Measurements from ENCODE around the gene COL25A1.

COL25A1 gene

GRCh38 chr4:109033993-109034392 lies 268.5 kb downstream of the COL25A1 start:
- in situ Hi-C loops (cut with MboI; ENCODE audit: low sequenced_read_pairs, unreplicated experiment): no loop called here
- no peak for TF ChIP-seq CTCF (IDR thresholded peaks at IDR 0.05; ENCODE audit: borderline replicate concordance, control extremely low read depth, extremely low read depth, insufficient read depth, missing control alignments)
- no peak for DNase-seq (ENCODE audit: low spot score)

- in situ Hi-C loops (cut with MboI; ENCODE audit: low sequenced_read_pairs, unreplicated experiment): no loop called here
- TF ChIP-seq CTCF (IDR thresholded peaks at IDR 0.05; ENCODE audit: borderline replicate concordance, control extremely low read depth, extremely low read depth, insufficient read depth, missing control alignments): no peak
- DNase-seq (ENCODE audit: low spot score): no peak
These were observed 269.8 kb downstream of the COL25A1 start for GRCh38 chr4:109032671-109033070.

GRCh38 chr4:109029987-109030386 lies 272.5 kb downstream of the COL25A1 start:
- in situ Hi-C loops (cut with MboI; ENCODE audit: low sequenced_read_pairs, unreplicated experiment): no loop called here
- no peak for TF ChIP-seq CTCF (IDR thresholded peaks at IDR 0.05; ENCODE audit: borderline replicate concordance, control extremely low read depth, extremely low read depth, insufficient read depth, missing control alignments)
- no peak for DNase-seq (ENCODE audit: low spot score)

- in situ Hi-C loops (cut with MboI; ENCODE audit: low sequenced_read_pairs, unreplicated experiment): no loop called here
- DNase-seq (ENCODE audit: low spot score): no peak
- TF ChIP-seq CTCF (IDR thresholded peaks at IDR 0.05; ENCODE audit: borderline replicate concordance, control extremely low read depth, extremely low read depth, insufficient read depth, missing control alignments): no peak
These were observed 275.4 kb downstream of the COL25A1 start for GRCh38 chr4:109027016-109027500.

GRCh38 chr4:109026588-109026987 lies 275.9 kb downstream of the COL25A1 start:
- no peak for TF ChIP-seq CTCF (IDR thresholded peaks at IDR 0.05; ENCODE audit: borderline replicate concordance, control extremely low read depth, extremely low read depth, insufficient read depth, missing control alignments)
- DNase-seq (ENCODE audit: low spot score): no peak
- in situ Hi-C loops (cut with MboI; ENCODE audit: low sequenced_read_pairs, unreplicated experiment): no loop called here

- no peak for DNase-seq (ENCODE audit: low spot score)
- in situ Hi-C loops (cut with MboI; ENCODE audit: low sequenced_read_pairs, unreplicated experiment): no loop called here
- no peak for TF ChIP-seq CTCF (IDR thresholded peaks at IDR 0.05; ENCODE audit: borderline replicate concordance, control extremely low read depth, extremely low read depth, insufficient read depth, missing control alignments)
These were observed 276.9 kb downstream of the COL25A1 start for GRCh38 chr4:109025471-109026076.

Measured in GM13976 (cell line).